WI38 (cell line): ENCODE data around the gene PIP4K2A.

Experiments used
- H3K4me3 ChIP-seq: 2 replicates; pipeline ENCODE4 v1.5.1; 2011; ENCODE audit warnings: low read depth, mild to moderate bottlenecking, control low read depth, low read length
- TF ChIP-seq, protein P1 (sequence below): IDR thresholded peaks from 2 replicates; pipeline ENCODE4 v1.5.1; 2012; ENCODE audit warnings: low read depth, mild to moderate bottlenecking, control low read depth, low read length

Gene PIP4K2A

DNA sequence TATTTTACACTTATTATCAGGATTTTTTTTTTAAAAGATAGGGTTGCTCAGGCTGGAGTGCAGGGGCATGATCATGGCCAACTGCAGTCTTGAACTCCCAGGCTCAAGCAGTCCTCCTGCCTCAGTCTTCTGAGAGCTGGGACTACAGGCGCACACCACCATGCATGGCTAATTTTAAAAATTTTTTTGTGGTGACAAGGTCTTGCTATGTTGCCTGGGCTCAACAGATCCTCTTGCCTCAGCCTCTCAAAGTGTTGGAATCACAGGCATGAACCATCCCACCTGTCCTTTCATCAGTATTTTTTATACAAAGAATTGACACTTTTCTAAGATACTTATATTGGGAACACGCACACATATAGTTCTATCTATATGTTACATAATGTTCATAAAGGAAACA lies 99.3 kb downstream of the PIP4K2A start:
- TF ChIP-seq, protein P1, sequence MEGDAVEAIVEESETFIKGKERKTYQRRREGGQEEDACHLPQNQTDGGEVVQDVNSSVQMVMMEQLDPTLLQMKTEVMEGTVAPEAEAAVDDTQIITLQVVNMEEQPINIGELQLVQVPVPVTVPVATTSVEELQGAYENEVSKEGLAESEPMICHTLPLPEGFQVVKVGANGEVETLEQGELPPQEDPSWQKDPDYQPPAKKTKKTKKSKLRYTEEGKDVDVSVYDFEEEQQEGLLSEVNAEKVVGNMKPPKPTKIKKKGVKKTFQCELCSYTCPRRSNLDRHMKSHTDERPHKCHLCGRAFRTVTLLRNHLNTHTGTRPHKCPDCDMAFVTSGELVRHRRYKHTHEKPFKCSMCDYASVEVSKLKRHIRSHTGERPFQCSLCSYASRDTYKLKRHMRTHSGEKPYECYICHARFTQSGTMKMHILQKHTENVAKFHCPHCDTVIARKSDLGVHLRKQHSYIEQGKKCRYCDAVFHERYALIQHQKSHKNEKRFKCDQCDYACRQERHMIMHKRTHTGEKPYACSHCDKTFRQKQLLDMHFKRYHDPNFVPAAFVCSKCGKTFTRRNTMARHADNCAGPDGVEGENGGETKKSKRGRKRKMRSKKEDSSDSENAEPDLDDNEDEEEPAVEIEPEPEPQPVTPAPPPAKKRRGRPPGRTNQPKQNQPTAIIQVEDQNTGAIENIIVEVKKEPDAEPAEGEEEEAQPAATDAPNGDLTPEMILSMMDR, result no peak
- no peak overlapping the region for H3K4me3 ChIP-seq

DNA sequence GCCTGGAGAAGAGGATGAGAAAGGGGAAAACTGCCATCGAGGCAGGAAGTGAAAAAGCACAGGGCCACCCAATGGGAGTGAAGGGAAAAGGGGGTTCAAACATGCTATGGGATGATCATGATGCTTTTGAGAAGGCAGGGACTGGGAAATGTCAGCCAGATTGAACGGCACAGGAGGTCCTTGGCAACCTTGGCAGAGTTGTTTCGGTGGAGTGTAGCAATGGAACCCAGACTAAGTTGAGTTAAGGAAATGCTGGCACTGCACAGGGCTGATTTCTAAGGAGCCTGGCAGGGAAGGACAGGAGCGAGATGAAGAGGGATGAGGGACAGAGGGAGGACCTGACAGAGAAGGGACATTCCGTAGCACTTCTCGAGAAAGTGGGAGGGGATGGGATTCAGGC lies 101.4 kb downstream of the PIP4K2A start:
- TF ChIP-seq, protein P1, result no peak
- H3K4me3 ChIP-seq, result no peak overlapping the region

DNA sequence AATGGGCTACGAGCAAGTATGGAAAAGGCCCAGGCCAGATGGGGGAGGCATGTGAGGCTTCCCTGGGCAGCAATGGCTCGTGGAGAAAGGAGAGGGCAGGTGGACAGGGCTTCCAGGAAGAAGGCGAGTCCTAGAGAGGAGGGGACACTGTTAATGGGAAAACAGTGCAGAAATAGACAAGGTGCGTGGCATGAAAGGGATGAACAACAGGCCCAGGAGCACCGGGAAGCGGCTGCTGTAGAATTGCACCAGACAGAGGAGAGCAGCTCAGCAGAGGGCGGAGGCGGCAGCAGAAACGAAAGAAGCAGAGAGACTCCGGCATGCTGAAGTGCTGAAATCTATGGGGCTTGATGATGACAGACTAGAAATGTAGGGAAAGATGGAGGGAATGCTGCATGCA lies 102.1 kb downstream of the PIP4K2A start:
- TF ChIP-seq, protein P1, result no peak
- H3K4me3 ChIP-seq, result no peak overlapping the region

DNA sequence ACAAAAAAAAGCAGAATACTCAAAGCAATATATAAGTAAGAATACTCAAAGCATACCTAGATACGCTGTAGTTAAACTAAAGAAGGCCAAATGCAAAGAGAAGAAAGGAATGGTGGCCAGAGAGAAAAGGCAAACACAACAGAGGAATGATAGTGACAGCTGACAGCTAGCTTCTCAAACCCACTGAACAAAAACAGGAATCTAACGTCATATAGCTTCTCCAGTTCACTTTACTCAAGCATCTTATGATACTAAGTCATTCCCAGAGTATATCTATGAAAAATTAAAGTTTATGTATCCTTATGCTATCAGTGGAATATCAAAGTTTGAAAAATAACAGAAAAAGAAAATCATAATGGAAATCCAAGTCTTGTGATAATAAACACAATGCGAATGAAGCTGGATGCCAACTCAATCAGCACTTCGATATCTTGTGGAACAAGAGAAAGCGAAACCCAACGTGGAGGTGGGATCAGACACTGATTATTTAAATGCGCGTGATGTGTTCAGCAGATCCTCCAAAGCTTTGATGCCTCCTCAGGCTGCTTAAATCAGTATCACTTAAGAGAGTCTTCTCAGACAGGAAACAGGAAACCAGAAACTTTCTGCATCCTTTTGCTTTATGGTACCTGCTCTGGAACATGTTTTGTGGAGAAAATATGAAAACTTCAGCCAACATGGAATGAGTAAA lies 102.8 kb downstream of the PIP4K2A start:
- TF ChIP-seq, protein P1, result no peak
- no peak overlapping the region for H3K4me3 ChIP-seq

DNA sequence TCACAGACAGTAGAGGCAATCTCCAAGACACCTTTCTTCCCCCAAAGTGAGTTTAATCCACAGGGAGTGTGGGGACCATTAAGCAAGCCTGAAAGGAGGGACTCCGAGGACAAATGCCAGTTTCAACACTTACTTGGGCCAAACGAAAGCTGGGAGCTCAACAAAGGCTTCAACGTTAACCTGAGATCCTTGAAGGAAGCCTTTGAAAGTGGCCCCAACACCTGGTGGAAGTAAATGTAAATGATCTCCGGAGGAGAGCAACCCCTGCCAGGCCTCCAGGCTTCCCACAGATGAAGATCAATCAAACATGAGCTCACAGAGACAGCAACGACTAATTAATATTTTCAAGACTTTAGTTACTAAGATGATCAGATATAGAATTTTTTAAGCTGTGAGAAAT lies 103.8 kb downstream of the PIP4K2A start:
- no peak overlapping the region for H3K4me3 ChIP-seq
- TF ChIP-seq, protein P1, result no peak

DNA sequence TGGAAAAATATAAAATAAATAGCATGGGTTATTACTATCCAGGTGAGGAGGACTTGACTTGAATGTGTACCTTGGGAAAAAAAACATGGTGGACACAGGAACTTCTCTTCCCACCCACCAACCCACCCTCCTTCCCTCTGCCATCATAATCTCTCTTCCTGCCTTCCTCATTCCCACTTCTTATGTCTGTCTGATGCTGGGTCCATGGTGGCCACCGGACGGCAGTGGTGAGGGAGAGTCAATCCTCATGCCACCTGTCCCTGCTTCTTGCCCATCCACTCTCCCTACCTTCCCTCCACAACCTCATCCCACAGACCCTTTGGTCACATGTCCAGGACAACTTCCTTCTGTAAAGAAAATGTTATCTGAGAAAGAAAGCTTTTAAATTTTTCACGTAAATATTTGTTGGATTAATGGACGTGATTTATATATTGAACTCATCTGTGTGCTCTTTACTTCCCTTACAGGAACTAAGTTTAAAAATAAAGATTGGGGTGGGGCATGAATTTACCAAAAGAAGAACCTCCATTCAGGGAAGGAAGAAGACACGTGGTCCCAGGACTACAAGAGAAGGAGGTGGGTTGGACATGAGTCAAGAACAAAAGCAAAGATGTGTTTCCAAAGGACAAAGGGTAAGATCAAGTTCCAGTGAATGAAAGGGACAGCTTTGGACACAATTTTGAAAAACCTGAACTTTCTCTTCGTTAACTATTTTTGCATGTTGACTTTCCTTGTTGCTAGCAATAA lies 104.5 kb downstream of the PIP4K2A start:
- TF ChIP-seq, protein P1, result no peak
- no peak overlapping the region for H3K4me3 ChIP-seq

DNA sequence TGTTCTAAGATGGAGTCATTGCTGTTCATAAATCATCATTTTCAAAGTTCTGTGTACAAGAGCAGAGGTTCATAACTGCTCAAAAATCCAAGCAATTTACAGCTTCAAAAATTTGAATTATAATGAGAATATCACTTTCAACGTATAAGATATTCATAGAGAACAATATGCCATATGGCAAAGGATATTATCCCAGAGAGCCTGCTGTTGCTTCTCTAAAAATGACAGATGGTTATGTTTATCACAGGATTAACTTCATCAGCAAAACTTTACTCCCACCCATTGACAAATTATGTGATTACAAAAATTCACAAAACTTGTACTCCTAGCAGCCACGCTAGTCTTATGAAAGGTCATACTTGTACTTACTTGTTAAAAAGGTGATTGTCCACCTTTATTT lies 105.1 kb downstream of the PIP4K2A start:
- TF ChIP-seq, protein P1, result no peak
- no peak overlapping the region for H3K4me3 ChIP-seq
